HEK293 (cell line): ENCODE data around the gene THSD7A.

Experiments used
- CTCF ChIA-PET: fragments of 350-600 bp; formaldehyde crosslinking; extraction: SDS; loops from one replicate; lab custom pipeline; 2021; ENCODE audit warnings: antibody characterized with exemption; lab: Yijun Ruan, JAX
- POLR2A ChIA-PET: fragments of 300-600 bp; formaldehyde crosslinking; extraction: SDS; loops from one replicate; lab custom pipeline; 2020; ENCODE audit warnings: antibody characterized with exemption, inconsistent platforms; lab: Yijun Ruan, JAX
- H3K27ac ChIP-seq: fragments of 200-500 bp; sonication (Bioruptor generic); 2 replicates; pipeline ENCODE4 v1.5.1; 2014; ENCODE audit warnings: low read depth, low read length, control low read depth, inconsistent platforms; ENCODE audit errors: extremely low read depth
- H3K36me3 ChIP-seq, 2 experiments: fragments of 200-500 bp in 1 of 2; sonication (Bioruptor generic) in 1 of 2; 1 replicate in 1 of 2; 2 replicates in 1 of 2; pipeline ENCODE4 v1.5.1; 2014 to 2017; ENCODE audit warnings: inconsistent platforms in 2 of 2, low read length in 2 of 2; ENCODE audit not compliant: control insufficient read depth in 2 of 2, insufficient read depth in 1 of 2
- H3K4me1 ChIP-seq: fragments of 200-500 bp; sonication (Bioruptor generic); 2 replicates; pipeline ENCODE4 v1.5.1; 2014; ENCODE audit warnings: mild to moderate bottlenecking, low read length, inconsistent platforms; ENCODE audit not compliant: control insufficient read depth, insufficient read depth
- H3K4me3 ChIP-seq: 2 replicates; pipeline ENCODE4 v1.5.1; 2011; ENCODE audit warnings: low read depth, mild to moderate bottlenecking, control low read depth, low read length, moderate library complexity
- H3K9me3 ChIP-seq: fragments of 200-500 bp; sonication (Bioruptor generic); 2 replicates; pipeline ENCODE4 v1.5.1; 2014; ENCODE audit warnings: low read depth, low read length, inconsistent platforms; ENCODE audit not compliant: control insufficient read depth, insufficient read depth
- BCL6B ChIP-seq: fragments of 450-650 bp; formaldehyde crosslinking; IDR thresholded peaks from 2 replicates; pipeline ENCODE4 v1.5.1; 2017; ENCODE audit warnings: missing biosample characterization, missing genetic modification characterization
- GLIS2 ChIP-seq: fragments of 450-650 bp; formaldehyde crosslinking; IDR thresholded peaks from 2 replicates; pipeline ENCODE4 v1.5.1; 2016; ENCODE audit warnings: missing biosample characterization, missing genetic modification characterization
- HIC1 ChIP-seq: fragments of 450-650 bp; formaldehyde crosslinking; IDR thresholded peaks from 2 replicates; pipeline ENCODE4 v1.5.1; 2016; ENCODE audit warnings: missing biosample characterization, missing genetic modification characterization
- MYNN ChIP-seq: fragments of 450-650 bp; formaldehyde crosslinking; IDR thresholded peaks from 2 replicates; pipeline ENCODE4 v1.5.1; 2016; ENCODE audit warnings: missing biosample characterization, missing genetic modification characterization, borderline replicate concordance
- REST ChIP-seq: fragments of 450-650 bp; formaldehyde crosslinking; IDR thresholded peaks from 2 replicates; pipeline ENCODE4 v1.5.1; 2016; ENCODE audit warnings: missing biosample characterization, missing genetic modification characterization
- SP7 ChIP-seq: fragments of 450-650 bp; formaldehyde crosslinking; IDR thresholded peaks from 2 replicates; pipeline ENCODE4 v1.5.1; 2016; ENCODE audit warnings: missing biosample characterization, missing genetic modification characterization
- WT1 ChIP-seq: fragments of 450-650 bp; formaldehyde crosslinking; IDR thresholded peaks from 2 replicates; pipeline ENCODE4 v1.5.1; 2016; ENCODE audit warnings: missing biosample characterization, missing genetic modification characterization
- ZBTB26 ChIP-seq: fragments of 450-650 bp; formaldehyde crosslinking; optimal IDR thresholded peaks from 2 replicates; pipeline ENCODE3; 2016; ENCODE audit warnings: missing biosample characterization, mild to moderate bottlenecking, missing genetic modification characterization
- ZNF155 ChIP-seq: fragments of 450-650 bp; formaldehyde crosslinking; IDR thresholded peaks from 2 replicates; pipeline ENCODE4 v1.5.1; 2016; ENCODE audit warnings: missing biosample characterization, missing genetic modification characterization
- ZNF211 ChIP-seq: fragments of 450-650 bp; formaldehyde crosslinking; IDR thresholded peaks from 2 replicates; pipeline ENCODE4 v1.5.1; 2016; ENCODE audit warnings: low read depth, missing biosample characterization, missing genetic modification characterization
- ZNF366 ChIP-seq: fragments of 450-650 bp; formaldehyde crosslinking; conservative IDR thresholded peaks from 2 replicates; pipeline ENCODE4 v1.5.1; 2016; ENCODE audit warnings: missing biosample characterization, missing genetic modification characterization
- ZNF398 ChIP-seq: fragments of 450-650 bp; formaldehyde crosslinking; IDR thresholded peaks from 2 replicates; pipeline ENCODE4 v1.5.1; 2017; ENCODE audit warnings: missing biosample characterization, missing genetic modification characterization
- ZNF548 ChIP-seq: fragments of 450-650 bp; formaldehyde crosslinking; IDR thresholded peaks from 2 replicates; pipeline ENCODE4 v1.5.1; 2016; ENCODE audit warnings: missing biosample characterization, missing genetic modification characterization
- ZNF555 ChIP-seq: fragments of 450-650 bp; formaldehyde crosslinking; conservative IDR thresholded peaks from 2 replicates; pipeline ENCODE4 v1.5.1; 2017; ENCODE audit warnings: missing biosample characterization, mild to moderate bottlenecking, missing genetic modification characterization, inconsistent platforms
- ZNF626 ChIP-seq: fragments of 450-650 bp; sonication (Bioruptor Pico); formaldehyde crosslinking; IDR thresholded peaks from 2 replicates; pipeline ENCODE4 v1.5.1; 2018; ENCODE audit warnings: missing biosample characterization, missing genetic modification characterization, inconsistent platforms
- ZNF664 ChIP-seq: fragments of 450-650 bp; formaldehyde crosslinking; IDR thresholded peaks from 2 replicates; pipeline ENCODE4 v1.5.1; 2016; ENCODE audit warnings: missing biosample characterization, missing genetic modification characterization
- ZNF692 ChIP-seq: fragments of 450-650 bp; formaldehyde crosslinking; IDR thresholded peaks from 2 replicates; pipeline ENCODE4 v1.5.1; 2016; ENCODE audit warnings: missing biosample characterization, missing genetic modification characterization
- ZNF768 ChIP-seq: fragments of 450-650 bp; formaldehyde crosslinking; IDR thresholded peaks from 2 replicates; pipeline ENCODE4 v1.5.1; 2018; ENCODE audit warnings: missing biosample characterization, mild to moderate bottlenecking, missing genetic modification characterization

The THSD7A gene

GRCh38 chr7:11675163-11675562 lies 156.8 kb downstream of the THSD7A start:
- Histone ChIP-seq H3K36me3 (no peaks in the 10 kb centered on the region), H3K4me3 (no peak overlapping the region), H3K27ac (no peak overlapping the region), H3K4me1 (no peaks in the 10 kb centered on the region), H3K9me3 (no peaks in the 10 kb centered on the region)
- ChIA-PET CTCF (no interaction called here), POLR2A (no interaction called here)
- TF ChIP-seq WT1 (tag by site-specific recombination) (no peak), ZNF555 (tag by site-specific recombination) (no peak), ZBTB26 (tag by site-specific recombination) (no peak), MYNN (tag by site-specific recombination) (no peak), ZNF211 (tag by site-specific recombination) (no peak), ZNF626 (no peak), ZNF768 (tag by site-specific recombination) (no peak), ZNF155 (tag by site-specific recombination) (no peak), GLIS2 (tag by site-specific recombination) (no peak), ZNF548 (tag by site-specific recombination) (no peak)

- no peaks in the 10 kb centered on the region for H3K4me1 ChIP-seq
- no peak overlapping the region for H3K27ac ChIP-seq
- CTCF ChIA-PET, result no interaction called here
- no peaks in the 10 kb centered on the region for H3K9me3 ChIP-seq
- no peaks in the 10 kb centered on the region for H3K36me3 ChIP-seq
- POLR2A ChIA-PET, result no interaction called here
- TF ChIP-seq ZNF664 (no peak), ZNF366 (tag by site-specific recombination) (no peak), ZNF398 (tag by site-specific recombination) (no peak), REST (tag by site-specific recombination) (no peak), ZNF692 (tag by site-specific recombination) (no peak), SP7 (no peak), HIC1 (tag by site-specific recombination) (no peak), BCL6B (tag by site-specific recombination) (no peak)
- TF ChIP-seq, all 188 proteins: peak for 0
- H3K4me3 ChIP-seq, result no peak overlapping the region
These were observed 163.3 kb downstream of the THSD7A start for GRCh38 chr7:11668727-11669126.
